Fibroblast of gingiva (primary cell): ENCODE results near the gene ADGRA3.

ENCODE experiments used
- DNase-seq: peaks from one replicate; pipeline ENCODE4 v3.0.0-alpha.2; 2011; ENCODE audit warnings: low read depth

The ADGRA3 gene

GRCh38 chr4:22356987-22357596 lies 158.8 kb downstream of the ADGRA3 start:
- DNase-seq: peak; percentile 17

GRCh38 chr4:22348410-22348809 lies 167.5 kb downstream of the ADGRA3 start:
- peak; percentile 4 for DNase-seq

GRCh38 chr4:22345678-22346077 lies 170.2 kb downstream of the ADGRA3 start:
- no peak for DNase-seq

GRCh38 chr4:22345055-22345454 lies 170.8 kb downstream of the ADGRA3 start:
- no peak for DNase-seq

- no peak for DNase-seq
Measured at GRCh38 chr4:22343606-22344005, 172.3 kb downstream of the ADGRA3 start.

- DNase-seq: no peak
Measured at GRCh38 chr4:22339491-22339890, 176.4 kb downstream of the ADGRA3 start.

GRCh38 chr4:22338796-22339195 lies 177.1 kb downstream of the ADGRA3 start:
- no peak for DNase-seq
